Neural crest cell (in vitro differentiated cells): ENCODE results near the gene ASAP2. TPM values are rescaled to one million over a fixed set of nuclear protein-coding genes. Genes with fewer than 3 reads are reported as not detected.

Source experiments
- DNase-seq: peaks from one replicate; pipeline ENCODE4 v3.0.0; 2021; ENCODE audit warnings: low read depth, mixed read lengths, low spot score
- H3K27ac Mint-ChIP-seq: one replicate; pipeline ENCODE4 v1.8.0; 2021; ENCODE audit warnings: mild to moderate bottlenecking, mixed read lengths; ENCODE audit not compliant: unreplicated experiment
- H3K27me3 Mint-ChIP-seq: 2 replicates; pipeline ENCODE4 v1.8.0; 2021; ENCODE audit warnings: low read depth, mild to moderate bottlenecking, mixed read lengths
- H3K36me3 Mint-ChIP-seq: 2 replicates; pipeline ENCODE4 v1.8.0; 2021; ENCODE audit warnings: low read depth, mild to moderate bottlenecking, mixed read lengths
- H3K4me1 Mint-ChIP-seq: 2 replicates; pipeline ENCODE4 v1.8.0; 2021; ENCODE audit warnings: mixed read lengths
- H3K4me3 Mint-ChIP-seq: one replicate; pipeline ENCODE4 v1.8.0; 2021; ENCODE audit warnings: mild to moderate bottlenecking, mixed read lengths
- H3K9me3 Mint-ChIP-seq: 2 replicates; pipeline ENCODE4 v1.8.0; 2021; ENCODE audit warnings: mixed read lengths
- total RNA-seq: library from RNA; stranded (reverse); gene quantifications from 2 replicates; pipeline ENCODE4 v1.2.1, GENCODE V29; 2021
- TF ChIP-seq, protein P1 (sequence below): fragments of 200-600 bp; sonication (generic); conservative IDR thresholded peaks from 2 replicates; pipeline ENCODE4 v1.5.0; 2021; ENCODE audit warnings: antibody characterized with exemption, mild to moderate bottlenecking

Gene ASAP2
- total RNA-seq, 1 donor from 2014 or later: 48.6 TPM

- no peak for DNase-seq
- H3K4me1 Mint-ChIP-seq: peaks cover 55% of the 10 kb centered on the region
- no peaks in the 10 kb centered on the region for H3K27me3 Mint-ChIP-seq
- no peak overlapping the region for H3K27ac Mint-ChIP-seq
- H3K4me3 Mint-ChIP-seq: peak overlapping the region; percentile 85
- TF ChIP-seq, protein P1, sequence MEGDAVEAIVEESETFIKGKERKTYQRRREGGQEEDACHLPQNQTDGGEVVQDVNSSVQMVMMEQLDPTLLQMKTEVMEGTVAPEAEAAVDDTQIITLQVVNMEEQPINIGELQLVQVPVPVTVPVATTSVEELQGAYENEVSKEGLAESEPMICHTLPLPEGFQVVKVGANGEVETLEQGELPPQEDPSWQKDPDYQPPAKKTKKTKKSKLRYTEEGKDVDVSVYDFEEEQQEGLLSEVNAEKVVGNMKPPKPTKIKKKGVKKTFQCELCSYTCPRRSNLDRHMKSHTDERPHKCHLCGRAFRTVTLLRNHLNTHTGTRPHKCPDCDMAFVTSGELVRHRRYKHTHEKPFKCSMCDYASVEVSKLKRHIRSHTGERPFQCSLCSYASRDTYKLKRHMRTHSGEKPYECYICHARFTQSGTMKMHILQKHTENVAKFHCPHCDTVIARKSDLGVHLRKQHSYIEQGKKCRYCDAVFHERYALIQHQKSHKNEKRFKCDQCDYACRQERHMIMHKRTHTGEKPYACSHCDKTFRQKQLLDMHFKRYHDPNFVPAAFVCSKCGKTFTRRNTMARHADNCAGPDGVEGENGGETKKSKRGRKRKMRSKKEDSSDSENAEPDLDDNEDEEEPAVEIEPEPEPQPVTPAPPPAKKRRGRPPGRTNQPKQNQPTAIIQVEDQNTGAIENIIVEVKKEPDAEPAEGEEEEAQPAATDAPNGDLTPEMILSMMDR: no peak
- H3K9me3 Mint-ChIP-seq: no peaks in the 10 kb centered on the region
- H3K36me3 Mint-ChIP-seq: peaks cover 1% of the 10 kb centered on the region
These were observed 1.7 kb upstream of the ASAP2 start for GRCh38 chr2:9204939-9205338.

- no peak for DNase-seq
- peak overlapping the region; percentile 85 for H3K4me3 Mint-ChIP-seq
- peaks cover 54% of the 10 kb centered on the region for H3K4me1 Mint-ChIP-seq
- H3K27ac Mint-ChIP-seq: peak overlapping the region; percentile 59
- H3K9me3 Mint-ChIP-seq: no peaks in the 10 kb centered on the region
- peaks cover 5% of the 10 kb centered on the region for H3K36me3 Mint-ChIP-seq
- TF ChIP-seq, protein P1: no peak
- no peaks in the 10 kb centered on the region for H3K27me3 Mint-ChIP-seq
These were observed 1.1 kb upstream of the ASAP2 start for GRCh38 chr2:9205486-9205885.

DNA sequence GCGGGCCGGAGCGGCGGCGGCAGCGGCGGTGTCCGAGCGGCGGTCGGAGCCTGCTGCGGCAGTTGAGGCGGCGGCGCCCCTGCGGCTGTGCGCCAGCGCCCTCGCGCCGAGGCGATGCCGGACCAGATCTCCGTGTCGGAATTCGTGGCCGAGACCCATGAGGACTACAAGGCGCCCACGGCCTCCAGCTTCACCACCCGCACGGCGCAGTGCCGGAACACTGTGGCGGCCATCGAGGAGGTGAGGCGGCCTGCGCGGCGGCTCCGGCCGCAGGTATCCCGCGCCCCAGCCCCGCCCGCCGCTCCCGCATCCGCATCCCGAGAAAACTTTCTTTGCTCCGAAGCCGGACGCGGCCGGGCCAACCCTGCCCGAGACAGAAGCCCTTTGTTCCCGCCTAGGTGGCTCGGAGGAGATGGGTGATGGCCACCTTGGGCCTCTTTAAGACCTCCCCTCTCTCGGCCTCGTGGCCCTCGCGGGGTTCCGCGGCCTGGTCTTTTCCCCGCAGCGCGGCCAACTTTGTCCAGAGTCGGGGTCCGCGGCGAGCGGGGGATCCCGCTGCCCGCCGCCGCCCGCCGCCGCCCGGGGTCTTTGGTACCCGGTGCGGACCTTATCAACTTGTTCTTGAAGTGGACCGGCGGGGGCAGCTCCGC, 504 bp downstream of the ASAP2 start:
- H3K36me3 Mint-ChIP-seq: peaks cover 7% of the 10 kb centered on the region
- H3K27me3 Mint-ChIP-seq: no peaks in the 10 kb centered on the region
- H3K27ac Mint-ChIP-seq: peak overlapping the region; percentile 62

DNA sequence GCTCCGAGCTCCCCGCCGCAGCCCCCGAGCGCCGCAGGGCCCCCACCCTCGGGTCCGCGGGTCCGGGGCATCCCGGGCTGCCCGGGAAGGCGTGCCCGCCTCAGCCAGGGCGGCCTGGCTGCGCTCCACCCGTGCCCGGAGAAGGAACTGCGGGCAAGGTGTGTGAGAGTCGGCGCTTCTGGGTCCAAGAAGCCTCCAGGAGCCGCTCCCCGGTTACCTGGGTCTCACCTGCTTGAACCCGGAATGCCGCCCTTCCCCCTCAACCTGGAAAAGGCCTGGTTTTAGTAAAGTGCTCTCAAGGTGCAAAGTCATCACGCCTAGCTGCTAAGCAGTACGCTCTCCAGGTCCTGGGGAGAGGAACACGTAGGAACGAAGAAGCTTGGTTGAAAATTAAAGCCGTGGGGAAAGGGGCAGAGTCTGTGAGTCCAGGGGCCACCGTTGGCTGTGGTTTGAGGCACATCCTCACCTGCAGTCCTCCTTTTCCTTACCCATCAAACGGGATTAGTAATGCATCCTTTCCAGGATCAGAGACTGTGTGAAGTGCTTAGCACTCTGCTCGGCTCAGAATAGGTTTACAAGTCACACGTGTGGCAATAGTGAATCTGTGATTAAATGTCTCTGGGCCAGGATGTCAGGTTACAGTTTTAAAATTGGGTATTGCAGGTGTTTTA, 1.2 kb downstream of the ASAP2 start:
- H3K4me3 Mint-ChIP-seq: peak overlapping the region; percentile 95
- DNase-seq: no peak
- H3K4me1 Mint-ChIP-seq: peaks cover 56% of the 10 kb centered on the region
- H3K36me3 Mint-ChIP-seq: peaks cover 7% of the 10 kb centered on the region
- TF ChIP-seq, protein P1: no peak
- peak overlapping the region; percentile 69 for H3K27ac Mint-ChIP-seq
- H3K27me3 Mint-ChIP-seq: no peaks in the 10 kb centered on the region
- no peaks in the 10 kb centered on the region for H3K9me3 Mint-ChIP-seq

More for the DNA sequence above, 504 bp downstream of the ASAP2 start:
- peaks cover 54% of the 10 kb centered on the region for H3K4me1 Mint-ChIP-seq
- H3K4me3 Mint-ChIP-seq: peak overlapping the region; percentile 85
- H3K9me3 Mint-ChIP-seq: no peaks in the 10 kb centered on the region
- DNase-seq: peak; percentile 29
- TF ChIP-seq, protein P1: no peak

DNA sequence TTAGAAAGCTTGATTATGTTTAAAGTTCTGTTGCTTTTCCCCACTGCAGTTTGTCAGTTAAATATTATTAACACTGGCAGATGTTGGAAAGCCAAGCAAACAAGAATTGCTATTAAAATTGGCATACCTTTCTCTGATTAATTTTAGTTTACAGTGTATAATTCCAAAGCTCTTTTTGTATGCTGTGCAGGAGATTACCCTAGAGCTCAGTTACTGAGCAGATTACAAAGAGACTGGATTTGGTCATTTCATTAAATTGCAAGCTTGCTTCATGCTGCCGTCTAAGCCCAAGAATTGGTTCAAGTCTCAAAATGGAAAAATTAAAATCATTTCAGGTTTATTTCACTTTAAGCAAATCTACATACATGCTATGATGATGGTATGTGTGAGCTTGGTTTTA, 2.3 kb downstream of the ASAP2 start:
- Mint-ChIP-seq H3K27me3 (no peaks in the 10 kb centered on the region), H3K9me3 (no peaks in the 10 kb centered on the region), H3K4me3 (peak overlapping the region; percentile 95), H3K27ac (no peak overlapping the region), H3K36me3 (peaks cover 9% of the 10 kb centered on the region), H3K4me1 (peaks cover 60% of the 10 kb centered on the region)
- TF ChIP-seq, protein P1: no peak
- no peak for DNase-seq
